SK-N-SH treated with all-trans-retinoic acid at 6 μM for 48 hours (cell line): ENCODE measurements around the gene ESF1.

Experiments used
- ATAC-seq: fragments of 200-7000 bp; cut with Tn5 transposase; 3 replicates; pipeline ENCODE4 v1.9.1; 2020; ENCODE audit warnings: mild to moderate bottlenecking, moderate library complexity
- ARNTL ChIP-seq: fragments of 450-650 bp; formaldehyde crosslinking; IDR thresholded peaks from 2 replicates; pipeline ENCODE4 v1.5.0; 2020; ENCODE audit warnings: low read depth, mild to moderate bottlenecking, moderate library complexity, borderline replicate concordance
- BACH2 ChIP-seq: fragments of 250-450 bp; sonication (Bioruptor Pico); IDR thresholded peaks from 2 replicates; pipeline ENCODE4 v1.9.0; 2021; ENCODE audit warnings: mild to moderate bottlenecking, borderline replicate concordance
- CREB5 ChIP-seq: fragments of 250-450 bp; sonication (Bioruptor Pico); IDR thresholded peaks from 2 replicates; pipeline ENCODE4 v1.5.1; 2020; ENCODE audit warnings: low read depth, mild to moderate bottlenecking, moderate library complexity
- CSDC2 ChIP-seq: fragments of 250-450 bp; sonication (Bioruptor Pico); IDR thresholded peaks from 2 replicates; pipeline ENCODE4 v1.5.0; 2020; ENCODE audit warnings: mild to moderate bottlenecking, moderate library complexity
- CSRNP3 ChIP-seq: fragments of 250-450 bp; sonication (Bioruptor Pico); IDR thresholded peaks from 2 replicates; pipeline ENCODE4 v1.5.1; 2021; ENCODE audit warnings: mild to moderate bottlenecking, moderate library complexity
- ESRRG ChIP-seq: fragments of 250-450 bp; sonication (Bioruptor Pico); IDR thresholded peaks from 2 replicates; pipeline ENCODE4 v1.6.1; 2021; ENCODE audit warnings: mild to moderate bottlenecking
- GLIS3 ChIP-seq: fragments of 250-450 bp; sonication (Bioruptor Pico); IDR thresholded peaks from 2 replicates; pipeline ENCODE4 v1.5.0; 2020; ENCODE audit warnings: mild to moderate bottlenecking, moderate library complexity
- ISL1 ChIP-seq: fragments of 250-450 bp; sonication (Bioruptor Pico); IDR thresholded peaks from 2 replicates; pipeline ENCODE4 v2.1.2; 2022; ENCODE audit warnings: mild to moderate bottlenecking, moderate library complexity
- OSR1 ChIP-seq: fragments of 250-450 bp; sonication (Bioruptor Pico); IDR thresholded peaks from 2 replicates; pipeline ENCODE4 v1.8.0; 2022; ENCODE audit warnings: moderate library complexity, mild to moderate bottlenecking, inconsistent platforms
- PATZ1 ChIP-seq: fragments of 250-450 bp; sonication (Bioruptor Pico); IDR thresholded peaks from 2 replicates; pipeline ENCODE4 v1.8.0; 2020; ENCODE audit warnings: mild to moderate bottlenecking, moderate library complexity, borderline replicate concordance
- POU6F1 ChIP-seq: fragments of 250-450 bp; sonication (Bioruptor Pico); IDR thresholded peaks from 2 replicates; pipeline ENCODE4 v1.8.0; 2021; ENCODE audit warnings: low read depth, mild to moderate bottlenecking, moderate library complexity, borderline replicate concordance
- PPARA ChIP-seq: fragments of 250-450 bp; sonication (Bioruptor Pico); IDR thresholded peaks from 2 replicates; pipeline ENCODE4 v1.5.0; 2020; ENCODE audit warnings: mild to moderate bottlenecking, borderline replicate concordance
- TCF4 ChIP-seq: fragments of 250-450 bp; sonication (Bioruptor Pico); IDR thresholded peaks from 2 replicates; pipeline ENCODE4 v1.8.0; 2021; ENCODE audit warnings: mild to moderate bottlenecking, moderate library complexity, borderline replicate concordance
- TSHZ2 ChIP-seq: fragments of 250-450 bp; sonication (Bioruptor Pico); IDR thresholded peaks from 2 replicates; pipeline ENCODE4 v1.5.0; 2020; ENCODE audit warnings: mild to moderate bottlenecking, moderate library complexity
- ZFP3 ChIP-seq: fragments of 250-450 bp; sonication (Bioruptor Pico); IDR thresholded peaks from 2 replicates; pipeline ENCODE4 v1.5.0; 2020; ENCODE audit warnings: mild to moderate bottlenecking, moderate library complexity
- ZFP30 ChIP-seq: fragments of 450-650 bp; formaldehyde crosslinking; IDR thresholded peaks from 2 replicates; pipeline ENCODE4 v1.5.0; 2022; ENCODE audit warnings: mild to moderate bottlenecking, moderate library complexity
- ZNF565 ChIP-seq: fragments of 450-650 bp; formaldehyde crosslinking; conservative IDR thresholded peaks from 2 replicates; pipeline ENCODE4 v1.5.0; 2020; ENCODE audit warnings: low read depth, mild to moderate bottlenecking, moderate library complexity
- ZNF70 ChIP-seq: fragments of 450-650 bp; formaldehyde crosslinking; IDR thresholded peaks from 2 replicates; pipeline ENCODE4 v1.5.0; 2020; ENCODE audit warnings: mild to moderate bottlenecking, moderate library complexity
- ZNF8 ChIP-seq: fragments of 450-650 bp; formaldehyde crosslinking; IDR thresholded peaks from 2 replicates; pipeline ENCODE4 v1.5.0; 2020; ENCODE audit warnings: mild to moderate bottlenecking, moderate library complexity

ESF1 gene

GRCh38 chr20:13723011-13723410 lies 61.7 kb downstream of the ESF1 start:
- no peak for TF ChIP-seq ISL1 (CRISPR knock-in tag)
- TF ChIP-seq BACH2 (CRISPR knock-in tag) = no peak
- TF ChIP-seq CSDC2 (CRISPR knock-in tag) = no peak
- TF ChIP-seq PATZ1 (CRISPR knock-in tag) = no peak
- TF ChIP-seq TSHZ2 = no peak
- TF ChIP-seq GLIS3 = no peak
- ATAC-seq = no peak

- ATAC-seq = no peak
- TF ChIP-seq TCF4 (CRISPR knock-in tag) (no peak), POU6F1 (CRISPR knock-in tag) (no peak), TSHZ2 (no peak), ESRRG (CRISPR knock-in tag) (no peak), CREB5 (no peak), ARNTL (no peak), CSRNP3 (no peak), BACH2 (CRISPR knock-in tag) (no peak), PPARA (CRISPR knock-in tag) (no peak), OSR1 (CRISPR knock-in tag) (no peak)
Observed at GRCh38 chr20:13718171-13718570, 66.5 kb downstream of the ESF1 start.

GRCh38 chr20:13717631-13718044 lies 67.1 kb downstream of the ESF1 start:
- no peak for ATAC-seq
- TF ChIP-seq PATZ1 (CRISPR knock-in tag) (no peak), ZFP3 (CRISPR knock-in tag) (no peak), ZFP30 (no peak), CREB5 (no peak), ZNF8 (CRISPR knock-in tag) (no peak), ZNF70 (no peak), ZNF565 (CRISPR knock-in tag) (no peak), BACH2 (CRISPR knock-in tag) (no peak), TSHZ2 (no peak), PPARA (CRISPR knock-in tag) (no peak)
- TF ChIP-seq, all 23 proteins: peak for 0
